GM12878 (cell line): Measurements from ENCODE around the gene BMAL1. TPM values are rescaled to one million over a fixed set of nuclear protein-coding genes. Genes with fewer than 3 reads are reported as not detected.
"Not testable (repeated sequence)": the region's sequence is repeated elsewhere in the genome, so short reads cannot be mapped to it uniquely, and the experiment has no call there.

Experiments
- ATAC-seq: fragments of 200-7000 bp; cut with Tn5 transposase; 3 replicates; pipeline ENCODE4 v1.9.1; 2020; ENCODE audit warnings: mild to moderate bottlenecking, moderate library complexity
- BruUV-seq: library from RNA; stranded (reverse); fragments of 400-500 nt; replicated peaks from 2 replicates; lab custom pipeline; 2021; lab: Mats Ljungman, UMichigan
- CTCF ChIA-PET: fragments of 300-600 bp; sonication (Branson Sonifier 250); formaldehyde crosslinking; extraction: SDS; loops from one replicate; lab custom pipeline; 2021; ENCODE audit warnings: inconsistent platforms; lab: Yijun Ruan, JAX
- POLR2A ChIA-PET: fragments of 350-600 bp; formaldehyde crosslinking; extraction: SDS; loops from one replicate; lab custom pipeline; 2021; ENCODE audit warnings: inconsistent platforms; lab: Charles Lee
- RAD21 ChIA-PET: fragments of 300-600 bp; sonication (Branson Sonifier 250); formaldehyde crosslinking; loops from one replicate; lab custom pipeline; 2023; ENCODE audit warnings: antibody characterized with exemption; ENCODE audit not compliant: unreplicated experiment; lab: Charles Lee
- SMC1A ChIA-PET: fragments of 300-600 bp; sonication (Branson Sonifier 250); formaldehyde crosslinking; loops from one replicate; lab custom pipeline; 2023; ENCODE audit not compliant: unreplicated experiment, uncharacterized antibody; lab: Charles Lee
- DNase-seq: peaks from one replicate; pipeline ENCODE4 v3.0.0-alpha.2; 2011; ENCODE audit warnings: low read depth, low spot score
- FAIRE-seq: peaks from 3 replicates; lab custom pipeline; 2011; peaks lifted over from hg19 to GRCh38; lab: Jason Lieb, UNC
- H2AFZ ChIP-seq: 2 replicates; pipeline ENCODE4 v1.6.0; 2011; ENCODE audit warnings: low read depth, low read length, control low read depth; ENCODE audit not compliant: control insufficient read depth
- H3K27ac ChIP-seq: 2 replicates; pipeline ENCODE4 v1.5.1; 2011; ENCODE audit warnings: control low read depth; ENCODE audit not compliant: control insufficient read depth, insufficient read depth
- H3K27me3 ChIP-seq, 2 experiments: replicated peaks in 1 of 2; 2 replicates each; pipeline versions ENCODE4 v1.6.0 to v1.6.1; 2011; ENCODE audit warnings: low read length in 1 of 2; ENCODE audit not compliant: control insufficient read depth in 2 of 2, insufficient read depth in 2 of 2
- H3K36me3 ChIP-seq, 2 experiments: 2 replicates each; pipeline ENCODE4 v1.5.1; 2011; ENCODE audit warnings: low read length in 1 of 2; ENCODE audit not compliant: control insufficient read depth in 2 of 2, insufficient read depth in 2 of 2
- H3K4me1 ChIP-seq: 2 replicates; pipeline ENCODE4 v1.6.1; 2011; ENCODE audit warnings: mild to moderate bottlenecking, low read length, moderate library complexity, mixed read lengths; ENCODE audit not compliant: control insufficient read depth, insufficient read depth
- H3K4me2 ChIP-seq: 2 replicates; pipeline ENCODE4 v1.6.0; 2011; ENCODE audit warnings: control low read depth; ENCODE audit not compliant: control insufficient read depth, insufficient read depth
- H3K4me3 ChIP-seq: fragments of 200-600 bp; sonication (generic); 2 replicates; pipeline ENCODE4 v1.5.1; 2016
- H3K79me2 ChIP-seq: 2 replicates; pipeline ENCODE4 v1.6.0; 2011; ENCODE audit warnings: low read length; ENCODE audit not compliant: control insufficient read depth, insufficient read depth
- H3K9ac ChIP-seq: 2 replicates; pipeline ENCODE4 v1.8.0; 2011; ENCODE audit warnings: low read length, control low read depth, mixed read lengths; ENCODE audit not compliant: control insufficient read depth, insufficient read depth
- H3K9me3 ChIP-seq: replicated peaks from 3 replicates; pipeline ENCODE4 v1.5.1; 2011; ENCODE audit warnings: mild to moderate bottlenecking, low read length; ENCODE audit not compliant: control insufficient read depth, insufficient read depth
- H4K20me1 ChIP-seq: 2 replicates; pipeline ENCODE4 v1.6.0; 2011; ENCODE audit not compliant: control insufficient read depth, insufficient read depth
- WGBS: methylation state at CpG from one replicate; pipeline ENCODE4 v1.1.6; 2016; ENCODE audit warnings: low lambda C conversion rate; ENCODE audit not compliant: insufficient replicate concordance, insufficient coverage; ENCODE audit errors: missing lambda C conversion rate; 5-methylcytosine and 5-hydroxymethylcytosine counted together
- in situ Hi-C: fragments of 300-500 bp; cut with MboI; formaldehyde crosslinking; loops from 9 replicates; pipeline ENCODE4 v1.14.3; 2018; ENCODE audit warnings: mixed read lengths
- intact Hi-C: fragments of 100-400 bp; cut with micrococcal nuclease; formaldehyde crosslinking; loops from one replicate; pipeline ENCODE4 v1.14.2; 2022; ENCODE audit not compliant: unreplicated experiment
- polyA plus RNA-seq, 11 experiments: library from polyadenylated mRNA; depleted of rRNA in 4 of 11; unstranded in 6 of 11; stranded (reverse) in 5 of 11; fragments of >200 nt; fragmentation: Nextera tagmentation in 4 of 11; fragmentation: Illumina TruSeq in 1 of 11; extraction: Ambion mirVana in 4 of 11; extraction: Trizol in 1 of 11; gene quantifications; 1 replicate in 1 of 11; 2 replicates in 10 of 11; pipeline versions ENCODE4 v1.2.1 to v1.2.3, GENCODE V29; 2011 to 2016; ENCODE audit warnings: inconsistent platforms in 2 of 11, missing spikeins in 2 of 11, low read depth in 1 of 11
- total RNA-seq, 4 experiments: library from RNA; depleted of rRNA in 3 of 4; stranded (reverse); fragments of >200 nt in 3 of 4; fragmentation: Illumina TruSeq in 1 of 4; extraction: Trizol in 1 of 4; gene quantifications; 2 replicates each; pipeline versions ENCODE4 v1.2.1 to v1.2.3, GENCODE V29; 2013 to 2021

BMAL1 gene
- total and polyA plus RNA-seq, 10 of the 15 experiments (the other 5 are each of a cell fraction or from before 2014, with no cell fraction given) = 3.5 to 40.6 (median 13.6) TPM

GRCh38 chr11:13436836-13437235 lies 159.2 kb downstream of the BMAL1 start:
- H3K4me1 ChIP-seq, H3K27me3 ChIP-seq, H3K9me3 ChIP-seq, FAIRE-seq, RAD21 ChIA-PET, in situ Hi-C loops, ATAC-seq, DNase-seq, H4K20me1 ChIP-seq, H3K36me3 ChIP-seq, H3K9ac ChIP-seq, H3K79me2 ChIP-seq, H3K4me3 ChIP-seq, intact Hi-C loops, BruUV-seq, H3K4me2 ChIP-seq, H2AFZ ChIP-seq, H3K27ac ChIP-seq: not testable (repeated sequence)
- ChIA-PET CTCF (interaction anchor here (0.9 to 1.2 kb wide), 3 partner anchors 14 to 51 kb away, joined by 3 to 5 read pairs (median 3); no protein-coding TSS in a partner anchor), POLR2A (interaction anchor here (0.9 kb wide), 1 partner anchor 36 kb away, joined by 4 read pairs; no protein-coding TSS in a partner anchor), SMC1A (interaction anchor here (1.5 to 2.1 kb wide), 3 partner anchors 11 to 27 kb away, joined by 3 to 8 read pairs (median 3); no protein-coding TSS in a partner anchor)
- 79% methylated on average over 7 of the region's 7 CpGs for WGBS

Other genes starting within 250 kb of the BMAL1 start
- gene BTBD10, start 185.4 kb downstream of the BMAL1 start, total RNA-seq (2014; rRNA removed) = 24.1 and 30.5 TPM in 2 replicates
- 32.1 and 32.6 TPM in 2 replicates for gene BTBD10, start 185.4 kb downstream of the BMAL1 start, total RNA-seq (2014; rRNA removed; fragmentation: Illumina TruSeq; extraction: Trizol)
- 19.0 and 20.8 TPM in 2 replicates for gene BTBD10, start 185.4 kb downstream of the BMAL1 start, total RNA-seq (2021)
- 38.8 and 55.9 TPM in 2 replicates for gene BTBD10, start 185.4 kb downstream of the BMAL1 start, polyA plus RNA-seq (2011; rRNA removed)
- 28.2 and 32.8 TPM in 2 replicates for gene BTBD10, start 185.4 kb downstream of the BMAL1 start, polyA plus RNA-seq (2014; fragmentation: Illumina TruSeq; extraction: Trizol)
- gene BTBD10, start 185.4 kb downstream of the BMAL1 start, polyA plus RNA-seq (2014; fragmentation: Nextera tagmentation; extraction: Ambion mirVana) = 10 to 100 TPM; 25.4 to 25.6 TPM
- 20.0 and 22.7 TPM in 2 replicates for gene BTBD10, start 185.4 kb downstream of the BMAL1 start, polyA plus RNA-seq (2014; rRNA removed)
- 10 to 100 TPM; 32.4 to 35.1 TPM for gene BTBD10, start 185.4 kb downstream of the BMAL1 start, polyA plus RNA-seq (2016; fragmentation: Nextera tagmentation; extraction: Ambion mirVana)
- gene PTH, start 218.2 kb downstream of the BMAL1 start, total RNA-seq (2014; rRNA removed) = not detected in 2 replicates
- gene PTH, start 218.2 kb downstream of the BMAL1 start, total RNA-seq (2014; rRNA removed; fragmentation: Illumina TruSeq; extraction: Trizol) = not detected in 2 replicates
- gene PTH, start 218.2 kb downstream of the BMAL1 start, total RNA-seq (2021) = not detected in 2 replicates
- not detected in 2 replicates for gene PTH, start 218.2 kb downstream of the BMAL1 start, polyA plus RNA-seq (2011; rRNA removed)
- gene PTH, start 218.2 kb downstream of the BMAL1 start, polyA plus RNA-seq (2014; fragmentation: Illumina TruSeq; extraction: Trizol) = not detected in 2 replicates
- gene PTH, start 218.2 kb downstream of the BMAL1 start, polyA plus RNA-seq (2014; fragmentation: Nextera tagmentation; extraction: Ambion mirVana) = not detected
- not detected in 2 replicates for gene PTH, start 218.2 kb downstream of the BMAL1 start, polyA plus RNA-seq (2014; rRNA removed)
- gene PTH, start 218.2 kb downstream of the BMAL1 start, polyA plus RNA-seq (2016; fragmentation: Nextera tagmentation; extraction: Ambion mirVana) = not detected